MCF 10A (cell line): ENCODE results near the gene DNAH17. TPM values are rescaled to one million over a fixed set of nuclear protein-coding genes. Genes with fewer than 3 reads are reported as not detected.

Experiments
- BruUV-seq: library from RNA; stranded (reverse); fragments of 400-500 nt; replicated peaks from 2 replicates; lab custom pipeline; 2021; lab: Mats Ljungman, UMichigan
- CTCF ChIA-PET: fragments of 300-600 bp; sonication (Branson Sonifier 250); formaldehyde crosslinking; extraction: SDS; loops from one replicate; lab custom pipeline; 2021; ENCODE audit warnings: antibody characterized with exemption, inconsistent platforms; lab: Yijun Ruan, JAX
- POLR2A ChIA-PET: fragments of 300-600, 350-650 bp; sonication (Branson Sonifier 250); formaldehyde crosslinking; extraction: SDS; loops from one replicate; lab custom pipeline; 2020; ENCODE audit warnings: antibody characterized with exemption, inconsistent platforms; lab: Yijun Ruan, JAX
- DNase-seq: peaks from one replicate; pipeline ENCODE4 v3.0.0-alpha.2; 2018; ENCODE audit not compliant: unreplicated experiment
- H3K27ac Mint-ChIP-seq: one replicate; pipeline ENCODE4 v1.8.0; 2022; ENCODE audit warnings: mild to moderate bottlenecking, low read depth, mixed read lengths; ENCODE audit not compliant: unreplicated experiment
- H3K27me3 Mint-ChIP-seq: one replicate; pipeline ENCODE4 v1.8.0; 2022; ENCODE audit warnings: mixed read lengths; ENCODE audit not compliant: insufficient read depth, unreplicated experiment
- H3K36me3 Mint-ChIP-seq: one replicate; pipeline ENCODE4 v1.8.0; 2022; ENCODE audit warnings: mild to moderate bottlenecking, moderate library complexity, mixed read lengths; ENCODE audit not compliant: insufficient read depth, unreplicated experiment
- H3K4me1 Mint-ChIP-seq: one replicate; pipeline ENCODE4 v1.8.0; 2022; ENCODE audit warnings: mixed read lengths; ENCODE audit not compliant: insufficient read depth, unreplicated experiment
- H3K4me3 Mint-ChIP-seq: one replicate; pipeline ENCODE4 v1.8.0; 2022; ENCODE audit warnings: mild to moderate bottlenecking, moderate library complexity, mixed read lengths; ENCODE audit not compliant: unreplicated experiment
- H3K9me3 Mint-ChIP-seq: one replicate; pipeline ENCODE4 v1.8.0; 2022; ENCODE audit warnings: mixed read lengths; ENCODE audit not compliant: unreplicated experiment
- intact Hi-C: fragments of 100-400 bp; cut with micrococcal nuclease; formaldehyde crosslinking; loops from 2 replicates; pipeline ENCODE4 v1.14.1; 2022
- total RNA-seq: library from RNA; stranded (reverse); gene quantifications from 2 replicates; pipeline ENCODE4 v1.2.3, GENCODE V29; 2022
- TF ChIP-seq, protein P1 (sequence below): fragments of 200-600 bp; IDR thresholded peaks from one replicate; pipeline ENCODE4 v1.8.0; 2022; ENCODE audit warnings: antibody characterized with exemption, mild to moderate bottlenecking; ENCODE audit not compliant: unreplicated experiment

Gene DNAH17
- total RNA-seq, 1 experiment from 2014 or later, result not detected

DNA sequence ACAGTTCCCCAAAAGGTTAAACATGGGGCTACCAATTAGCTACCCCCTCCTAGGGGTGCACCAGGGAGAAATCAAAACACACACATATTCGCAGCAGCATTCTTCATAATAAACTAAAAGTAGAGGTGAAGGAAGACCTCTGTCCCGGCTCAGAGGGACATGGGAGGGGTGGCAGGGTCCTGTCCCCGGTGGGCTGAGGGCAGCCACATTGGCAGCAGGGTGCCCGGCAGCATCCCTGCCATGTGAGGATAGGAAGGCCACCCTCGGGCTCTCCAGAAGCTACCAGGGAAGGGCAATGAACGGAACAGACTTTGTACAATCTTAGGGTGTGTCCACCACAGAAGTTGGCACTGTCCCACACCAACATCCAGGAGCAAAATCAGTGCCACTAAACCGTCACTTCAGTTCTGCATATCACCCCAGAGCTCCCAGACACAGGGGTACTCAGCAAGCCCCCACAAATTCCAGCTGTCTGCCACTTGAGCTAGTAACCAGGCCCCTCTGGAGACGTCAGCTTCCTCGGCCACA is 3.1 kb upstream of the DNAH17 start:
- H3K9me3 Mint-ChIP-seq, result no peaks in the 10 kb centered on the region
- H3K4me3 Mint-ChIP-seq, result no peak overlapping the region
- no peak overlapping the region for H3K27ac Mint-ChIP-seq
- DNase-seq, result no peak
- no TSS peak for BruUV-seq
- H3K4me1 Mint-ChIP-seq, result peaks cover 7% of the 10 kb centered on the region
- TF ChIP-seq, protein P1, sequence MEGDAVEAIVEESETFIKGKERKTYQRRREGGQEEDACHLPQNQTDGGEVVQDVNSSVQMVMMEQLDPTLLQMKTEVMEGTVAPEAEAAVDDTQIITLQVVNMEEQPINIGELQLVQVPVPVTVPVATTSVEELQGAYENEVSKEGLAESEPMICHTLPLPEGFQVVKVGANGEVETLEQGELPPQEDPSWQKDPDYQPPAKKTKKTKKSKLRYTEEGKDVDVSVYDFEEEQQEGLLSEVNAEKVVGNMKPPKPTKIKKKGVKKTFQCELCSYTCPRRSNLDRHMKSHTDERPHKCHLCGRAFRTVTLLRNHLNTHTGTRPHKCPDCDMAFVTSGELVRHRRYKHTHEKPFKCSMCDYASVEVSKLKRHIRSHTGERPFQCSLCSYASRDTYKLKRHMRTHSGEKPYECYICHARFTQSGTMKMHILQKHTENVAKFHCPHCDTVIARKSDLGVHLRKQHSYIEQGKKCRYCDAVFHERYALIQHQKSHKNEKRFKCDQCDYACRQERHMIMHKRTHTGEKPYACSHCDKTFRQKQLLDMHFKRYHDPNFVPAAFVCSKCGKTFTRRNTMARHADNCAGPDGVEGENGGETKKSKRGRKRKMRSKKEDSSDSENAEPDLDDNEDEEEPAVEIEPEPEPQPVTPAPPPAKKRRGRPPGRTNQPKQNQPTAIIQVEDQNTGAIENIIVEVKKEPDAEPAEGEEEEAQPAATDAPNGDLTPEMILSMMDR, result no peak
- intact Hi-C loops, result no loop called here
- ChIA-PET CTCF (interaction anchor here (0.7 kb wide), 1 partner anchor 52 kb away, joined by 3 read pairs; no protein-coding TSS in a partner anchor), POLR2A (interaction anchor here (0.7 kb wide), 1 partner anchor 15 kb away, joined by 3 read pairs; no protein-coding TSS in a partner anchor)
- no peaks in the 10 kb centered on the region for H3K27me3 Mint-ChIP-seq
- no peaks in the 10 kb centered on the region for H3K36me3 Mint-ChIP-seq

- ChIA-PET CTCF (interaction anchor here (0.6 kb wide), 1 partner anchor 78 kb away, joined by 4 read pairs; no protein-coding TSS in a partner anchor), POLR2A (no interaction called here)
- Mint-ChIP-seq H3K27me3 (no peaks in the 10 kb centered on the region), H3K27ac (no peak overlapping the region), H3K4me3 (no peak overlapping the region), H3K36me3 (no peaks in the 10 kb centered on the region), H3K4me1 (peaks cover 7% of the 10 kb centered on the region), H3K9me3 (no peaks in the 10 kb centered on the region)
- TF ChIP-seq, protein P1, result no peak
- BruUV-seq, result no TSS peak
- no peak for DNase-seq
- intact Hi-C loops, result no loop called here
Observed at GRCh38 chr17:78576389-78577112, 645 bp downstream of the DNAH17 start.

GRCh38 chr17:78575899-78576298 is 1.3 kb downstream of the DNAH17 start:
- H3K36me3 Mint-ChIP-seq, result no peaks in the 10 kb centered on the region
- H3K27ac Mint-ChIP-seq, result no peak overlapping the region
- ChIA-PET CTCF (no interaction called here), POLR2A (no interaction called here)
- DNase-seq, result no peak
- intact Hi-C loops, result no loop called here
- H3K9me3 Mint-ChIP-seq, result no peaks in the 10 kb centered on the region
- TF ChIP-seq, protein P1, result no peak
- H3K27me3 Mint-ChIP-seq, result no peaks in the 10 kb centered on the region
- BruUV-seq, result no TSS peak
- H3K4me1 Mint-ChIP-seq, result peaks cover 7% of the 10 kb centered on the region
- no peak overlapping the region for H3K4me3 Mint-ChIP-seq

DNA sequence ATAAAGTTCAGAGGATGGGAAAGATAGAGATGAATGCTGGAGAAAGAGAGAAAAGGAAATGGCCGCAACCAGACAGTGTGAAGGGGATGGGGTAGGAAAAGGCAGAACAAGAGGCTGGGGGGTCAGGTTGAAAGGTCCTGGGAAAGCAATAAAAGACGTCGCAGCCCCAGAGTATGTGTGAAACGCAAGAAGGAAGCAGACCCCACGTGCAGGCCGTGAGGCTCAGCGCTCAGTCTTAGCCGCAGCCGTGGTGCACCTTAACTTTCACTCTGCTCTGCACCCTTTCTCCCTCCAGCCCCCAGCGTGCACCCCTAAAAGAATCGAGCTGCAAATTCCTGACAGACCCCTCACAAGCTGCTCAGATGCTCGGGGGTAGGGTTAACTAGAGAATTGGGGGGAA is 1.9 kb downstream of the DNAH17 start:
- BruUV-seq, result no TSS peak
- H3K4me3 Mint-ChIP-seq, result no peak overlapping the region
- H3K27ac Mint-ChIP-seq, result no peak overlapping the region
- no peak for DNase-seq
- H3K27me3 Mint-ChIP-seq, result no peaks in the 10 kb centered on the region
- intact Hi-C loops, result no loop called here
- no peaks in the 10 kb centered on the region for H3K36me3 Mint-ChIP-seq
- ChIA-PET POLR2A (no interaction called here), CTCF (no interaction called here)
- TF ChIP-seq, protein P1, result no peak
- no peaks in the 10 kb centered on the region for H3K9me3 Mint-ChIP-seq
- peaks cover 7% of the 10 kb centered on the region for H3K4me1 Mint-ChIP-seq
